ENCODE results near the gene GMDS.

GMDS gene

GRCh38 chr6:2240961-2241360 lies 4.4 kb downstream of the GMDS start:
- no peak for DNase-seq (ENCODE audit: low read depth in 3 of 3)

- no peak for DNase-seq (ENCODE audit: low read depth in 3 of 3)
Measured at GRCh38 chr6:2237001-2237400, 8.4 kb downstream of the GMDS start.

GRCh38 chr6:2235777-2236495 lies 9.5 kb downstream of the GMDS start:
- DNase-seq (ENCODE audit: low read depth in 3 of 3) = no peak

GRCh38 chr6:2232445-2232844 lies 13.0 kb downstream of the GMDS start:
- no peak for DNase-seq (ENCODE audit: low read depth in 3 of 3)

- no peak for DNase-seq (ENCODE audit: low read depth in 3 of 3)
Measured at GRCh38 chr6:2231438-2231837, 14.0 kb downstream of the GMDS start.

GRCh38 chr6:2230659-2231277 lies 14.6 kb downstream of the GMDS start:
- no peak for DNase-seq (ENCODE audit: low read depth in 3 of 3)

- DNase-seq (ENCODE audit: low read depth in 3 of 3) = no peak
Measured at GRCh38 chr6:2229742-2230141, 15.7 kb downstream of the GMDS start.

GRCh38 chr6:2229039-2229438 lies 16.4 kb downstream of the GMDS start:
- no peak for DNase-seq (ENCODE audit: low read depth in 3 of 3)

- no peak for DNase-seq (ENCODE audit: low read depth in 3 of 3)
Measured at GRCh38 chr6:2228392-2228791, 17.0 kb downstream of the GMDS start.

- no peak for DNase-seq (ENCODE audit: low read depth in 3 of 3)
Measured at GRCh38 chr6:2226775-2227174, 18.6 kb downstream of the GMDS start.

- no peak for DNase-seq (ENCODE audit: low read depth in 3 of 3)
Measured at GRCh38 chr6:2225422-2226392, 19.7 kb downstream of the GMDS start.

GRCh38 chr6:2224847-2225382 lies 20.5 kb downstream of the GMDS start:
- DNase-seq (ENCODE audit: low read depth in 3 of 3) = no peak

GRCh38 chr6:2222275-2222842 lies 23.0 kb downstream of the GMDS start:
- DNase-seq (ENCODE audit: low read depth in 3 of 3) = no peak

- DNase-seq (ENCODE audit: low read depth in 3 of 3) = no peak
Measured at GRCh38 chr6:2221726-2222274, 23.6 kb downstream of the GMDS start.

GRCh38 chr6:2220154-2220553 lies 25.3 kb downstream of the GMDS start:
- no peak for DNase-seq (ENCODE audit: low read depth in 3 of 3)

- DNase-seq (ENCODE audit: low read depth in 3 of 3) = no peak
Measured at GRCh38 chr6:2218866-2219265, 26.5 kb downstream of the GMDS start.

- DNase-seq (ENCODE audit: low read depth in 3 of 3) = no peak
Measured at GRCh38 chr6:2216794-2217383, 28.5 kb downstream of the GMDS start.

- DNase-seq (ENCODE audit: low read depth in 3 of 3) = no peak
Measured at GRCh38 chr6:2215342-2215741, 30.1 kb downstream of the GMDS start.

- no peak for DNase-seq (ENCODE audit: low read depth in 3 of 3)
Measured at GRCh38 chr6:2213086-2213485, 32.3 kb downstream of the GMDS start.

GRCh38 chr6:2209226-2209809 lies 36.1 kb downstream of the GMDS start:
- DNase-seq (ENCODE audit: low read depth in 3 of 3) = peak in 1 of 3 experiments; percentile 34

- no peak for DNase-seq (ENCODE audit: low read depth in 3 of 3)
Measured at GRCh38 chr6:2208468-2208867, 36.9 kb downstream of the GMDS start.
